ENCODE measurements around the gene ZBED4.
"Not testable (repeated sequence)": the region's sequence is repeated elsewhere in the genome, so short reads cannot be mapped to it uniquely, and the experiment has no call there.

ZBED4 gene

DNA sequence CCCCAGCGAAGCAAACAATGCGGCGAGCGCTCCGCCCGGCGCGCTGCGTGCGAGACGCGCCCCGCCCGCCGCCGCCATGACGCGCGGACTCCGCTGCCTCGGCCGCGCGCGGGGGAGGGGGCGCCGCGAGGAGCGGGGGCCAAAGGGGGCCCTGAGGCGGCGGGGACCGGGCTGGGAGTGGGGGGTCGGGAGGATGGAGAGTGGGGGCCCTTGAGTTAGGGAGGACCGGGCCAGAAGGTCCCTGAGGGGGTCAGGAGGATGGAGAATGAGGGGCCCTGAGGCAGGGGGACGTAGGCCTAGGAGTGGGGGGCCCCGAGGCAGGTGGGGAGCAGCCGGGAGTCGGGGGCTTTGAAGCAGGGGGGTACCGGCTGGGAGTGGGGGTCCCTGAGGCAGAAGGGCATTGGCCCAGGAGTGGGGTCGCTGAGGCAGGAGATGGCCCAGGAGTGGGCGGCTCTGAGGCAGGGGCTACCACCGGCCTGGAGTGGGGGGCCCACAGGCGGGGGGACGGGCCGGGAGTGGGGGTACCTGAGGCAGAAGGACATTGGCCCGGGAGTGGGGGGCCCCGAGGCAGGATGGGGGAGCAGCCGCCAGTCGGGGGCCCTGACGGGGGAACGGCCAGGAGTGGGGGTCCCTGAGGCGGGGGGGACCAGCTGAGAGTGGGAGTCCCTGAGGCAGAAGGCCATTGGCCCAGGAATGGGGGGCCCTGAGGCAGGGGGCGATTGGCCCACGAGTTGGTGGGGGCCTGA is 25.6 kb upstream of the ZBED4 start, which contains the start of gene BRD1:
BRD1 (minus strand) TSS at position 21 of the 746 bp plus-strand sequence. CDS start 3,556 bp downstream, outside the sequence.
- DNase-seq: peak; percentile 60

DNA sequence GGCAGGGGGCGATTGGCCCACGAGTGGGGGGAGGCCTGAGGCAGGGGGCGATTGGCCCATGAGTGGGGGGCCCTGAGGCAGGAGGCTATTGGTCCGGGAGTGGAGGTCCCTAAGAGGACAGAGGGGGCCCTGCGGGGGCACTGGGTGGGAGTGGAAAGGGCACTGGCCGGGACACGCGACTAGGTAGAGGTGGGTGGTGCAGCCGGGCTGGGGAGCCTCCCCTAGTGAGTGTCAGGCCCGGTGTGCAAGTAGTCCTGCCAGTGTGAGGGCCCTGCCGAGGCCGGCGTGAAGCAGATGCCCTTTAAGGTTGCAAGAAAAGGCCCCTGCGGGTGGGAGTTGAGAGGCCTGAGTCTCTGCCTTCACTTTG is 25.1 kb upstream of the ZBED4 start:
- no peak for DNase-seq

DNA sequence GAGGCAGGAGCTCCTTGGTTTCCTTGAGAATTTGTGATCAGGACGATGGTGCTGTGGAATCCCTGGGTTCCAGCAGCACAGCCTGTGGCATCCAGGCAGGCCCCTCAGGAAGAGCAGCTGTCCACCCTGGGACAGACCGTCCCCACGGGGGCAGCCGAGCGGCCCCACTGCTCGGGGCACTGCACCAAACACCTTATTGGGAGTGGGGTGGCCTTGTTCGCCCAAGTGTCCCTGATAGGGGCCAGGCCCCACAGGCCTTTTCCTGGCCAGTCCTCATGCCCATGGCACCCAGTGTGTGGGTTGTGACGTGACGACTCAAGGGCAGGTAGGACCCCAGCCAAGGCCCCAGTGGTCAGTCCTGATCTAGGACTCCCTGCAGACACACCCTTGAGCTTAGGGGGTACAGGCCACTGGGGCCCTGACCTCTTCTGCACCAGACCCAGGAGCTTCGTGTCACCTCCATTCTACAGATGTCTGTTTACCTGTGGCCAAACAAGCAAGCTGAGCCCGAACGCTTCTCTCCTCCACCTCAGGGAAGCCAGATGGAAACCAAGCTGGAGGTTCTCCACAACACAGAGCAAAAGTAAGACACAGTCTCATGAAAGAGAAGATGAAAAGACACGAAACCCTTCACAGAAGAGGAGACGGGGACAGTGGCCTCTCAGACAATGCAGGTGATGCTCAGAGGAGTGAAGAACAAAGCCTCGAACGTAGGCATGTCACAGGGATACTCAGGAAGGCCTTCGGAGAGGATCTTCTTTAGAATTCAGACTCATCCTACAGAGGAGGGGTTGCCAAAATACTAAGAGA is 24.4 kb upstream of the ZBED4 start:
- no peak for DNase-seq

DNA sequence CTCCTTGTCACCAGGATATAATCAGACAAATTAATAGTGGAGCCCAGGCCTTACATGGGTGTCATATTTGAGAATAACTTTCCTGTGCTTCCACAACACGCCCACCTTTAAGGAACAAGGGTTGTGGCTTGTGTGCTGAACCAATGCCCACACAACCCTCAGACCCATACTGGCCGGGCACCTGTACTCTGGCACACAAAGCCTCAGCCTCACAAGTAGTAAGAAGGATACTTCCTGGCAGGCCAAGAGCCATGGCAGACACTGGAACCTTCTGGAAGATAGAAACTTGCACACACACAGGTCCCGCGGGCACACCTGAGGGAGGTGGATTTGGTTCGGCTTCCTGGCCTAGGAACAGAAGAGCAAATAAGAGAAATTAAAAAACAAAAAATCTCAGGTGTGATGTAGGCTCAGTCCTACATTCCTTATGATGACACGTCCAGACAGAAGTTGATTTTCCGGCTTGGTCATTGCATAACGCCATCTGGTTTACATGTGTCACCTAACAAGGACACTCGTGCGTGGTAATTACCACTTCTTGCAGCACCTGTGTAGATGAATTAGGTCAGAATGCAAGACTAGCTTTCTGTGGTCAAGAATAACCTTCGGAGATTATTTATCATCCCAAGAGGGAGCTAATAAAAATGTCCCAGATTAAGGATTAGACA is 20.2 kb upstream of the ZBED4 start:
- DNase-seq: no peak

DNA sequence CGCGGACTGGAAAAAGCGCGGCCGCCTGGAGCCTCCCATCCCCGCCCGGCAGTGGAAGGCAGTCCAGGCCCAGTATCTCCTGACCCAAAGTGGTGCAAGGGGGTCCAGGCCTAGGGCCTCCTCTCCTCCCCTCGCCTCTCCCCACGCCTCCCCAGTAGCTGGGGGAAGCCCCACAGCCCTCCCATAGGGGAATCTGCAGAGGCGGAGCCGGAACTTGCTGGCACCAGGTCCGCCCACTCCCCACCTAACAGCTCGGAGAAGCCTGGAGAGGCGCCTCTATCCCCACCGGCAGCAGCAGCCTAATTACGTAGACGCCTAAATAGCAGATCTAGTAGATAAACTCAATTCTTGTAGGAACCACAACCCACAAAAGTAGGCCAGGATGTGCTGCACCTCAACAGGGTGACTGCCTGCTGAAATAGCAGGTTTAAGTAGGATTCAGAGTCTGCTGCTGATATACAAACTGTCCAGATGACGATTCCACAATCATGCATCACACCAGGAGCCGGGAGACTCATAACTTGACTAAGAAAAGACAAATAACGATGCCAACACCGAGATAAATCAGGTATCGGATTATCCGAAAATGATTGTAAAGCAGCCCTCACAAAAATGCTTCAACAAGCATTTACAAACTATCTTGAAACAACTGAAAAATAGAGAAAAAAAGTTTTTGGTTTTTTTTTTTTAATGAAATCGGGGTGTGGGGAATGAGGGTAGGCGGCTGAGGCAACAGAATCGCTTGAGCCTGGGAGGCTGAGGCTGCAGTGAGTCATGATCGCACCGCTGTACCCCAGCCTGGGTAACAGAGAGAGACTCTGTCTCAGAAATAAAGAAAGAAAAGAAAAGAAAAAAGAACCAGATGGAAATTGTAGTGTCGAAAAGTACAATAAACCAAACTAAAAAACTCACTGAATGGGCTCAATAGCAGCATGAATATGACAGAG is 14.6 kb upstream of the ZBED4 start:
- DNase-seq: peak; percentile 95

DNA sequence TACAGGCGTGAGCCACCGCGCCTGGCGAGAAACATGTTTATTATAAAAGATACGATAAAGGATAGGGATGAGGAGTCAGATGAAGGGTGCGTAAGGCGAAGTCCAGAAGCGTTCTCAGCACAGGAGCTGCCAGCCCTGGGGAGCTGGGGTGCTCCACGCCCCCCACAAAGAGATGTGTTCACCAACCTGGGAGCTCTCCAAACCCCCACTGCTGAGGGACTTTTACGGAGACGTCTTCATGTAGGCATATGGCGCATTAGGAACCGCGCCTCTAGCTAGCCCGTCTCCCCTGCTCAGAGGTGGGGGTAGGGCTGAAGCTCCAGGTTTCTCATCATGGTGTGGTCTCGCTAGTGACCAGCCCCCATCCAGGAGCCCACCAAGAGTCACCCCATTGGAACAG is 8.4 kb upstream of the ZBED4 start:
- DNase-seq: no peak

DNA sequence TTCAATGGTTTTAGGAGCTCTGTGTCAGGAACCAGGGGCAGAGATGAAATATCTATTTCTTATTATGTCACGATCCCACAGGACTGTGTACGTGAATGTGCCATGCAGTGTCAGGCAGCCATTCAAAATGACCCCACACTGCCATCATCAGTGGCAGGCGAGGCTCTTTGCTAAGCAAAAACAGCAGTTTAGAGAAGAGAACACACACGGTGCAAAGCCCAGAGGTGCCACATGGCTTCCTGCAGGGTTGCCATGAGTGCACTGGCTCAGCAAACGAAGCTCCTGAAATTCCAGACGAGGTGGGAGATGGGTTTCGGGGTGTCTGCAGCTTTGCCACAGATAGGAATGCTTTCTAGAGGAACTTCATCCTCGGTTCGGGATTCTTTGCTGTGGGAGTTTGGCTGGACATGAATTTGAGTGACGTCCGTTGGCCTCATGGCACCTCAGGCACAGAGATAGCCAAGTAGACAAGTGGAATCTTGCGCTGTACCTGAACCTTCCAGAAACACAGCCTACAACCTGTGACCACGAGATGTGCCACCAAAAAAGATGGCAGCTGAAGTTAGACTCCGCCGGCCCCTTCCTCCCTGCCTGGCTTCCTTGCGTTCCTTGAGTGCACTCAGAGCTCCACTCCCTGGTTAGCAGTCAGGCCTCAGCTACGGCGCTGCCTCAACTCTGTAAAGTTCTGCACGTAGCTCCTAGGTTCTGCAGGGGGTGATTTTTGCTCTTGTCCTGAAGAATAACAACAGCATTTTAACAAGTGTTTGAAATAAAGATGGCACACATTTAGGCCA is 7.8 kb upstream of the ZBED4 start:
- no peak for DNase-seq

DNA sequence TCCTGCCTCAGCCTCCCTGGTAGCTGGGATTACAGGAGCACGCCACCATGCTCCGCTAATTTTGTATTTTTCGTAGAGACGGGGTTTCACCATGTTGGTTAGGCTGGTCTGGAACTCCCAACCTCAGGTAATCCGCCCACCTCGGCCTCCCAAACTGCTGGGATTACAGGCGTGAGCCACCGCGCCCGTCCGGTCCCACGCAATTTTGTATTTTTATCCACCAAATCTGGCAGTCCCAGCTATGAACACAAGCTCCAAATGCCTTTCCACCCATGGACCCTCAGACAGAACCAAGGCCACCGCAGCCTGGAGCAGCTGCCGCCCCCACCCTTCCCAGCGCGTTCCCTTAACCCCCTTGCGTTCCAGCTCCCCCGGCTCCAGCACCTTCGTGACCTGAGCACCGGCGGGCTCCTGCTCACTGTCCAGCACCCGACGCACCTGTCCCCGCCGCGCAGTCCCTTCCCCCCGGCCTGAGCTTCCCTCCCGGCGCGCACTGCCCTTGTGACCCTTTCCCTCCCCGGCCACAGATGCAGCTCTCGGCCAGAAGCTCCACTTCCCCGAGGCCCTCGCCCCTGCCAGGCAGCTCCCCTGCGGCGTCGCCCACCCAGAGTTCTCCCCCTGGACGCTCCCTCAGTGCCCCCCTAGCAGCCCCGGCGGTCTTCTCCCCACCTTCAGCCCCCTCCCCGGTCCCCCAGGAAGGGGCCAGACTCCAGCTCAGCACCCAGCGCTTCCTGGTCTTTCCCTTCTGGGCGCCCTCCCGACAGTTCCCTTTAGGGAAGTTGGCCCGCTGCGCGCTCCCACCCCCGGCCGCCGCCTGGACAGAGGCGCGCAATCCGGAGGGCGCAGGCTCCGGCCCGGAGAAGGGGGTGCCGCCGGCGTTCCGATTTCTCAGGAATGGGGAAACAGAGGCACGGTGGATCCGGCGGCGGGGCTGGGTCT is 5.6 kb upstream of the ZBED4 start:
- DNase-seq: no peak

DNA sequence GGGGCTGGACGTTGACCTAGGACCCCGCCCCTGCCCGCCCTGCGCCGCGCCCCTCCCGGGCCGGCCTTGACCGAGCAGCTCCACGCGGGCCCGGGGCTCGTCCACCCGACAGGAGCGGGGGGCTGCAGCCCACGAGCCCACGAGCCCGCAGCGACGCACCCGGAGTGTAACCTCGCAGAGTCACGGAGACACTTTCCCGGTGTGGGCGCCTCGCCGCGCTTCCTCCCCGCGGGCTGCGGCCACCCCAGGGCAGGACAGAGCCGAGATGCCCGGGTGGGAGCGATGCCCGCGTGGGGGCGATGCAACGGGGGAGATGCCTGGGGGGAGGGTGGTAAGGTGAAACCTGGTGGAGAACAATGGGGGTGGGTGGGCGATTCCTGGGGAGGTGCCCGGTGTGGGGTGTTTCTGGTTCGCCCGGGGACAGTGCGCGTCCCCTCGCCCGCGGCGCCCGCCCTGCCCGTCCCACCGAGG is 4.9 kb upstream of the ZBED4 start:
- DNase-seq: no peak

DNA sequence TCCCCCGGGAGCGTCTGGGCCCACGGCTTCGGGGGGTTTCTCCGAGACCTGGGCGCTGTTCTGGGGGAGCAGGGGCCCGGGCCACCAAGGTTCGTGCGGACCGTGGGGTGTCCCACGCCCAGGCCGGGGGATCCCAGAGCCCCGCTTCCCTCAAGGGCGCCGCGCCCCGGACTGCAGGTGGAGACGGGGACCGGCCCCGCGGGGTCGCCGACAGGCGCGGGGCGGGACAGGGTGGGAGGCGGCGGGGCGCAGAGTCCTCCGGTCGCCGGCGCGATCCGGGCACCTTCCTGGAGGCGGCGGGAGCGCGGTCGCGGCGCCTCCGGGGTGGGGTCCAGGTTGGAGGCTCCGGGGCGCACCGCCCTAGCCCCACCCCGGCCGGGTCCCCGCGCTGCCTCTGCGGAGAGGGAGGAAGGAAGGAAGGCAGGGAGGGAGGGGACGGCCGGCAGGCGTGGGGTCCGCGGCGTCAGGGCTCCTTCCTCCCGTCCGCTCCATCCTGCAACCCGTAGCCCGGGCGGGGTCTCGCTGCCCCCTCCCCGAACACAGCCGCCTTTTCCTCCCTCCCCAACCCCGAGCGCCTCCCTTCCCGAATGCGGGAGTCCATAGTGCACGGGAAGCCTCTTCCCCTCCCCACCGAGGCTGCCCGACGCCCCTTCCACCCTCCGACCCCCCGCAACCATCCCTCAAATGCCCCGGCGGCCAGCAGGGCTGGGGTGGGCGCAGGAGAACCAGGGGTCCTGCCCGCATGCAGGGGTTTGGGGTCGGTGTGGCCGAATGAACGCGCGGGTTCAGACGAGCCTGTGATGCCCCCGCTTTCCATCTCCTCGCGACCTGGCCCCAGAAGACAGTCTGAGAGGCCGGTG is 4.3 kb upstream of the ZBED4 start:
- no peak for DNase-seq

DNA sequence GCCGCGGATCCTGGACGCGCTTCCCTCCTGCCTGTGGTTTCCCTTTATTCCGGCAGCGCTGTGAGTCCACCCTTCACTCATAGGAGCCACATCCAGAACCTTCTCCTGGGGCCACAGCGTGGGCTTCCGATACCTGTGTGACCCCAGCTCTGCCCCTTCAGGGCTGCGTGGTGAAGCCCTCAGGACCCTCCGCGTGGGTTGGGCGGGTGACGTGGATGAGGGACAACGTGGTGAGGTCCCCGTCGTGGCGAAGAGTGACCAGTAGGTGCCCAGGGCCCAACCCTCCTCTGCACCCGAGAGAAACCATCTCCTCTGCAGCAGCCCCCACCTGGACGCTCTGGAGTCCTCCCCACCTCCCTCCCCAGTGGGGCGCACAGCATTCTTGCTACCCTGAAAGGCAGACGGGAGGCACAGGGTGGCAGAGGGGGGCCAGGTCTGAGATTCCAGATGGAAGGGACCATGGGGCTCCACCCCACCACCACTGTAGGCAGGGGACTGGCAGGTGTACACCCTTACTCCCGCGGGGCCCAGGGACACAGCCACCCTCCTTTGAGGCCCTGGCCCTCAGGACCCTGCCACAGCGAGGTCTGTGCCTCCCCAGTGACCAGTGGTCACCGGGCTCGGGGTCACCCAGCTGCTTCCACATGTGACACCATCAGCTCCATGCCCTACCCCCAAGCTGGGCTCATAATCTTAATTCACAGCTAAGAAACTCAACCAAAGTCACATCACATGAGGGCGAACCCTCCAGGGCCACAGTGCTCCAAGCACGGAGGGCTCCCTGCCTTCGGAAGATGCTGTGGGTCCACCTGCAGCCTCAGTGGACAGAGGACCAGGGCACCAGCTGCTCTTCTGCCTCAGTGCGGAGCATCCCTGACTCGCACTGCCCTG is 3.4 kb upstream of the ZBED4 start:
- no peak for DNase-seq

DNA sequence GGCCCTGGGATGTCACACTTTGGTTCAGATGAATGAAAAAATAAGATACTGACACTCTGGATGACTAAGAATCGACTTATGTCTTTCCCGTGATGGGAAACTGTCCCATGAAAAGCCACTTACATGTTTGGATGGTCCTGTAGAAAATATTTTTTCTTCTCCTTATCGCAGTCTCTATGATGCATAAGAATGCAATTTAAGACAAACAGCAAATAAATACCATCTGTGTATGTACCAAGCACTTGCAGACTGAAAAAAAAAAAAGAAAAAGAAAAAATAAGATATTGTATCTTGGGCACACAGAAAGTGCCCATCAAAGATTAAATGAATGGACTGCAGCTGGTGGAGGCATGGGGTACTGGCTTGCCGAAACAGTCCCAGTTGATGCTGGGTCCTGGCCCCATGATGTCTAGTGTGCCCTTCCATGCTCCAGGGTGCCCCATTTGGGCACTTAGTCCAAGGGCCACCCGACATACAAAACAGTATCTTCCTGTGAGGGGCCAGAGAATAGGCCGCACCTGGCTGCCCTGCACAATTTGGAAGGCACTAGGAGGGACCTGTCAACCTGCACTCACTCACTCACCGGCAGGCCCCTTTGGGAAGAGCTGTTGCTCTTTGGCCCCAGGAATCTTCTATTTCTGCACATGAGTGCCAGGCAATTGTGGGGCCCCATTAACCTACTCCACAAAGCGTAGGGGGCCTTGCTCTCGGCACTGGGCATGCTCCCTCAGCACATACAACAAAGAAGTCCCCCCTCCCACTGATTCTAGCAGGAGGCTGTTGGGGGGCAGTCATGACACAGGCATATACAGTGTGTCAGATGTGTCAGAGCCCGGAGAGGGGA is 2.5 kb upstream of the ZBED4 start:
- DNase-seq: no peak

DNA sequence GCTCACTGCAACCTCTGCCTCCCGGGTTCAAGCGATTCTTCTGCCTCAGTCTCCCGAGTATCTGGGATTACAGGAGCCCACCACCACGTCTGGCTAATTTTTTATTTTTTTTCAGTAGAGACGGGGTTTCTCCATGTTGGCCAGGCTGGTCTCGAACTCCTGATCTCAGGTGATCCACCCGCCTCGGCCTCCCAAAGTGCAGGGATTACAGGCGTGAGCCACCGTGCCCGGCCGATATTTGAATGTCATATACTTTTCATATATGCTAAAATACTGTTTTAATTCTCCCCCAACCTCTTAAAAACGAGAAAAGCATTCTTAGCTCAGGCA is 1.1 kb upstream of the ZBED4 start:
- DNase-seq: not testable (repeated sequence)

DNA sequence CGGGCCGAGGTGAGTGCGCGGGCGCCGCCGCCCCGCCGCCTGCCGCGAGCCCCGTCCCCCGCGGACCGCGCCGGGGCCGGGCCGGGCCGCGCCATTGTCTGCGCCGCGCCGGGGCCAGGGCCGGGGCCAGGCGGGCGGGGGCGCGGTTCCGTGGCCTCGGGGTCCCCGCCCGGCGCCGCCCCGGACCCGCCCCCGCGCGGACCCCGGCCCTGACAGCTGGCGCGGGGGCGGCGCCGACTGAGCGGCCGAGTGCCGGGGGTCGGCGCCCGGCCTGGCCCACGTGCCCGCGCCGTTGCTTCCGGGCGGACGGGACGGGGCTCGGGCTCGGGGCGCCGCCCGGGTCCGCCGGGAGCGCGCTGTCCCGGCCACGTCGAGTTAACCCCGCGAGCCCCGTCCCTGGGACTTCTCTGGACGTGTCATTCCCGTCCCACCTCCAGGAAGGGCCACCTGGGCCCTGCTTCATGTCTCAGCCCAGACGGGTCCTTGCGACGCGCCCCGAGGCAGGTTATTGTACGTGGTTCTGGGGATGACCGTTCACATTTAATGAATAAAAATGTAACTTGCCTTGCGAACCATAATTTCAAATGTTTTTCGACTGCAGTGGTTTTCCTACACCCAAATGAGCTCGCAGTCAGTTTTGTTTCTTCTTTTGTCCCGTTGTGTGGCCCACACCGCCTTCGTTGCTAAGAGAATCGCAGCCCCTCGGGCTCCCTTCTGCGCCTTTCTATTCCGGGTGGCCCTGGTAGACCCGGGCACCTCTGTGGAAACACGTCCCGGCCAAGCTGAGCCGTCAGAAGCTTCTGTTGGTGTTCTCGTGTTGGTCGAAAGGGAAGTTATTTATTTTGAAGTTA is 562 bp downstream of the ZBED4 start:
- DNase-seq: no peak

DNA sequence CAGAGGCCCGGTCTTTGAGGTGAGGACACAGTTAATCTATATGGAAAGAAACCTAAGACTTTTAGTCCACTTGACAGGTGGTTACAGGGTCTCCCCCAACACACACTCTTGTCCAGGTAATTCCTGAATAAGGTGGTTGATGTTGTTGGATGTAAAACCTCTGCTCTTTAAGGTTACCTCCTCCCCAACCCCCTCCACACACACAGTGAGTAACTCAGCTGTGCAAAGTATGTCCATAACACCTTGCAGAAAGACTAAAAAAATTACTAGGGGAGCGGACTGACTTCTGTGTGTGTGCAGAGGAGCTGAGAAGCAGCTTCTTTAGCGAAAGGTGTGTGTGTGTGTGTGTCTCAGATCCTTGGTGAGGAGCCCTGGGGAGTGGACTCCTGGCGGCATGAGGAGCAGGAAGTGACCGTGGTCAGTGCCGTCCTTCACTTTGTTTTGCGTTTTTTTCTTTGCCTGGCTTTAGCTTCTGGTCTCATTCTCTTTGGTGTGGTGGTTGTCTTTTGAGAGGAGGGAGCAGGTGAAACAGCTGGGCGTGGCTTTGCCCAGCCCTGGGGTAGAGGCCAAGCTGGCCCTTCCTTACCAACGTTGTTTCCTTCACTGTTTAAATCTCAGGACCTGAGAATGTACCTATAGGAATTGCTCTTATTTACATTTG is 1.7 kb downstream of the ZBED4 start:
- no peak for DNase-seq

DNA sequence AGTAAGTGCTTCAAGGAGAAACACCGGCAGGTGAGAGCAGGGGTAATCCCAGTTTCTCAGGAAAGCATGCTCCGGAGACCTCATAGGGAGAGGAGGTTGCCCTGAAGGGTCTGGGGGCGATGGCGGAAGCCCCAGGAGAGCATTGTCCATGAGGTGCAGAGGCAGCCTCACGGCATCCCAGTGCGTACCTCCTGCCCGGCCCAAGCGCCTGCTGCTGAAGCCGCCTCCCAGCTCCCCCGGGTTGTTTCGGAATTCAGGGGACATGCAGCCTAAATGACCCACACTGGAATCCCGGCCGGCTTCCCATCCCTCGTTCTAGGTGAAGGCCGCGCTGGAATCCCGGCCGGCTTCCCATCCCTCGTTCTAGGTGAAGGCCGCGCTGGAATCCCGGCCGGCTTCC is 2.7 kb downstream of the ZBED4 start:
- no peak for DNase-seq
